ENCODE measurements around the gene HLA-DPA1.

DNA sequence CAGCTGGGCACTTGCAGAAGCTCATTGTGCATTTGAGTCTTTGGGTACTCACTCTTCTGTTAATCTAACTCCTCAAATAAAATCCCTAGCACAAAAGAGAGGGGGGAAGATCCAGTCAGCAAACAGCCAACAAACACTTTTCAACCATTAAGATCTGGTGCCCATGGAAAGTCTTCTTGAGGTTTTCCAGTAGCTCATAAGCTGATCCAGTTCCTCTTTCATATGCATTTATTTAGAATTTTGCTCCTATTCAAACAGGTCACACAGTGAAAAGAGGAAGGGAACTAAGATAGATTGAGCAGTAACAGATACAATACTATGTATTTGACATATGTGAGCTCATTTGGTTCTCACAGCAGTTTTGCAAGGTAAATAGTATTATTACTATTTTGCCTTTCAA is 41.0 kb upstream of the HLA-DPA1 start:
- TF ChIP-seq, protein P1, sequence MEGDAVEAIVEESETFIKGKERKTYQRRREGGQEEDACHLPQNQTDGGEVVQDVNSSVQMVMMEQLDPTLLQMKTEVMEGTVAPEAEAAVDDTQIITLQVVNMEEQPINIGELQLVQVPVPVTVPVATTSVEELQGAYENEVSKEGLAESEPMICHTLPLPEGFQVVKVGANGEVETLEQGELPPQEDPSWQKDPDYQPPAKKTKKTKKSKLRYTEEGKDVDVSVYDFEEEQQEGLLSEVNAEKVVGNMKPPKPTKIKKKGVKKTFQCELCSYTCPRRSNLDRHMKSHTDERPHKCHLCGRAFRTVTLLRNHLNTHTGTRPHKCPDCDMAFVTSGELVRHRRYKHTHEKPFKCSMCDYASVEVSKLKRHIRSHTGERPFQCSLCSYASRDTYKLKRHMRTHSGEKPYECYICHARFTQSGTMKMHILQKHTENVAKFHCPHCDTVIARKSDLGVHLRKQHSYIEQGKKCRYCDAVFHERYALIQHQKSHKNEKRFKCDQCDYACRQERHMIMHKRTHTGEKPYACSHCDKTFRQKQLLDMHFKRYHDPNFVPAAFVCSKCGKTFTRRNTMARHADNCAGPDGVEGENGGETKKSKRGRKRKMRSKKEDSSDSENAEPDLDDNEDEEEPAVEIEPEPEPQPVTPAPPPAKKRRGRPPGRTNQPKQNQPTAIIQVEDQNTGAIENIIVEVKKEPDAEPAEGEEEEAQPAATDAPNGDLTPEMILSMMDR (IDR thresholded peaks at IDR 0.05; ENCODE audit: borderline replicate concordance, extremely low read depth, low read length, poor library complexity, severe bottlenecking): no peak
- TF ChIP-seq EZH2 (IDR thresholded peaks at IDR 0.05; ENCODE audit: borderline replicate concordance, low read depth, low read length, severe bottlenecking): no peak

Data from DND-41 (cell line).